AG04450 (cell line): Measurements from ENCODE around the gene NRDC. TPM values are rescaled to one million over a fixed set of nuclear protein-coding genes. Genes with fewer than 3 reads are reported as not detected.
A peak's percentile ranks its signal among the peaks of the same experiment; 100 is the strongest.

Source experiments
- CTCF ChIA-PET: fragments of 300-600, 350-600 bp; formaldehyde crosslinking; extraction: SDS; loops from one replicate; lab custom pipeline; 2022; ENCODE audit warnings: antibody characterized with exemption, inconsistent platforms; lab: Charles Lee
- POLR2A ChIA-PET: fragments of 350-600 bp; formaldehyde crosslinking; extraction: SDS; loops from one replicate; lab custom pipeline; 2021; ENCODE audit warnings: antibody characterized with exemption, inconsistent platforms; lab: Yijun Ruan, JAX
- DNase-seq: peaks from one replicate; pipeline ENCODE4 v3.0.0-alpha.2; 2011; ENCODE audit warnings: low read depth, low spot score
- H3K27ac ChIP-seq: one replicate; pipeline ENCODE4 v1.5.1; 2012; ENCODE audit warnings: low read depth, low read length, control low read depth
- H3K27me3 ChIP-seq: one replicate; pipeline ENCODE4 v1.6.0; 2012; ENCODE audit warnings: low read length; ENCODE audit not compliant: control insufficient read depth, insufficient read depth
- H3K4me3 ChIP-seq: 2 replicates; pipeline ENCODE4 v1.5.1; 2011; ENCODE audit warnings: mild to moderate bottlenecking, low read depth, low read length, control low read depth
- H3K9me3 ChIP-seq: 2 replicates; pipeline ENCODE4 v1.5.1; 2012; ENCODE audit warnings: low read length; ENCODE audit not compliant: control insufficient read depth, insufficient read depth
- polyA plus RNA-seq: library from polyadenylated mRNA; depleted of rRNA; stranded (reverse); fragments of >200 nt; gene quantifications from 2 replicates; pipeline ENCODE4 v1.2.3, GENCODE V29; 2011
- TF ChIP-seq, protein P1 (sequence below): IDR thresholded peaks from 2 replicates; pipeline ENCODE4 v1.5.1; 2011; ENCODE audit warnings: low read depth, low read length, control low read depth, inconsistent platforms

The NRDC gene
- polyA plus RNA-seq, 1 experiment = 172 TPM

DNA sequence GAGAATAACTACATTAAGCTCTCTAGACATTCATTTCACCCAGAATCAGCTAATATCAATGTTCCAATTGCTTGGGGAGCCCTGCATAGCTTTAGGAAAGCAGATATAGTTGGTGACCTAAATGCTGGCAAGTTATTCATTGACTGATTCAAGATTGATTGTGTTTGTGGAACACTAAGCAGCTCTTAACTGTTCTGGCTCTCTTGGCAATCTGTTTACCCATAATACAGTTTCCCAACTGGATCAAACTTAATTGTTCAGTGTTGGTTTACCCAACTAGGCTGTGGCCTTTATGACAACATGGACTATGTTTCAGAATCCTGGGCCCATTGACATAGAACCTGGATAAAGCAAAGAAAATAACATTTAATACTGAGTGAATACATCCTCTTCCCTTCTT lies 83.7 kb downstream of the NRDC start:
- H3K4me3 ChIP-seq = no peak overlapping the region
- H3K27me3 ChIP-seq = no peaks in the 10 kb centered on the region
- ChIA-PET POLR2A (no interaction called here), CTCF (no interaction called here)
- DNase-seq = no peak
- TF ChIP-seq, protein P1, sequence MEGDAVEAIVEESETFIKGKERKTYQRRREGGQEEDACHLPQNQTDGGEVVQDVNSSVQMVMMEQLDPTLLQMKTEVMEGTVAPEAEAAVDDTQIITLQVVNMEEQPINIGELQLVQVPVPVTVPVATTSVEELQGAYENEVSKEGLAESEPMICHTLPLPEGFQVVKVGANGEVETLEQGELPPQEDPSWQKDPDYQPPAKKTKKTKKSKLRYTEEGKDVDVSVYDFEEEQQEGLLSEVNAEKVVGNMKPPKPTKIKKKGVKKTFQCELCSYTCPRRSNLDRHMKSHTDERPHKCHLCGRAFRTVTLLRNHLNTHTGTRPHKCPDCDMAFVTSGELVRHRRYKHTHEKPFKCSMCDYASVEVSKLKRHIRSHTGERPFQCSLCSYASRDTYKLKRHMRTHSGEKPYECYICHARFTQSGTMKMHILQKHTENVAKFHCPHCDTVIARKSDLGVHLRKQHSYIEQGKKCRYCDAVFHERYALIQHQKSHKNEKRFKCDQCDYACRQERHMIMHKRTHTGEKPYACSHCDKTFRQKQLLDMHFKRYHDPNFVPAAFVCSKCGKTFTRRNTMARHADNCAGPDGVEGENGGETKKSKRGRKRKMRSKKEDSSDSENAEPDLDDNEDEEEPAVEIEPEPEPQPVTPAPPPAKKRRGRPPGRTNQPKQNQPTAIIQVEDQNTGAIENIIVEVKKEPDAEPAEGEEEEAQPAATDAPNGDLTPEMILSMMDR = no peak
- H3K27ac ChIP-seq = no peak overlapping the region
- no peaks in the 10 kb centered on the region for H3K9me3 ChIP-seq

DNA sequence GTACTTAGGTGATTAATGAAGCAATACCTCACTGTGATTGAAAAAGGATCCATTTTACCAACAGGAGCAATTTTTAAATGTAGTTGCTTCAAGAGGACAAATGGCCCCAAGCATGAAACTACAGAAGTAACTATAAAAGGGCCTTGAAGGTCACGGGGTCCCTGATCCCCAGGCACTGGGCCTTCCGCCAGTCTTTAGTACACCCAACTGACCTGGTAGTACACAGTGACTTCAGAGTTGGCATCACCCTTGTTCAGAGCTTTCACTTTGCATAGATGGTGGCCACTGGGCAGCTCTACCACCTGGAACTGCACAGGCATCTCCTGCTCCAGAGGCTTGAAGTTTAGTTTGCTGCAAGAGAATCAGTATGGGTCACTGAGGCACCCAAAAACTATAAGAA lies 84.3 kb downstream of the NRDC start:
- ChIA-PET POLR2A (no interaction called here), CTCF (no interaction called here)
- H3K9me3 ChIP-seq = no peaks in the 10 kb centered on the region
- DNase-seq = no peak
- no peak overlapping the region for H3K27ac ChIP-seq
- H3K27me3 ChIP-seq = no peaks in the 10 kb centered on the region
- TF ChIP-seq, protein P1 = no peak
- H3K4me3 ChIP-seq = no peak overlapping the region

DNA sequence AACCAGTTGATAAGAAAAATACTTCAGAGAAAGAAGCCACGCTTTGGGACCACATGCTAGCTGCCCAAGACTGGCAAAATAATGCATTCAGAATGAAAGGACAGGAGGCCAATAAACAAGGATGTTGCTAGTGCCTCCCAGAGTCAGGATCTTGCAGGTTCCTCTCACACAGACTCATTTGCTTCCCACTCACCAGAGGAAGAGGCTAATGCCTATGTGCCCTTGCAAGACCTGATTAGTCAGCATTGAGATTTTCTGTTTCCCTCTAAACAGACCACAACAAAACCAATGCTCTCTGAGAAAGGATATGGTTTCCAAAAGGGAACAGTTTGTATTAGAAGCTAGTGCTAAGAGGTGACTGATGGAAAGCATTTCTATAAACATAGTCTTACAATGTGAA lies 85.7 kb downstream of the NRDC start:
- TF ChIP-seq, protein P1 = peak; percentile 15; the same call in 1 of the 2 replicates
- peak overlapping the region; percentile 31 for H3K27ac ChIP-seq
- ChIA-PET POLR2A (no interaction called here), CTCF (no interaction called here)
- peak; percentile 50 for DNase-seq
- H3K4me3 ChIP-seq = no peak overlapping the region
- no peaks in the 10 kb centered on the region for H3K9me3 ChIP-seq
- H3K27me3 ChIP-seq = no peaks in the 10 kb centered on the region

DNA sequence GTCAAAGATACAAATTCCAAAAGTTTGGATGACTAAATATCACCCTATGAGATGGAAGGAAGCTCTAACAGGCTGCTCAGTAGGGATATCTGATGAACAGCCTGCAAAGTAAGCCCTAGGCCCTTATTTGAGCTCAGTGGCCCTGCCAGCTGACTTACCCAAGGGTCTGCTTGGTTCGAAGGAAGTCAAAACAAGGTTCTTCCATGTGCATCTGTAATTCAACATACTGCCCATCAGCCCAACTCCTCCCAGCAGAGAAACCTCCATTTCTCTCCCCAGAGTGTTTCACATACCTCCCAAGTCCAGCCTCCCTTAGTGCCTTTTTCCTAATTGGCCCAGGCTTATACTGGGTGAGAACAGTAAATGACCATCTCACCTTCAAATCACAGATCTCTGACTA lies 86.6 kb downstream of the NRDC start:
- H3K4me3 ChIP-seq = no peak overlapping the region
- no peak overlapping the region for H3K27ac ChIP-seq
- CTCF ChIA-PET = interaction anchor here (0.8 kb wide), 1 partner anchor 22 kb away, joined by 3 read pairs; no protein-coding TSS in a partner anchor
- no peaks in the 10 kb centered on the region for H3K9me3 ChIP-seq
- no peaks in the 10 kb centered on the region for H3K27me3 ChIP-seq
- POLR2A ChIA-PET = no interaction called here
- no peak for DNase-seq
- TF ChIP-seq, protein P1 = no peak

DNA sequence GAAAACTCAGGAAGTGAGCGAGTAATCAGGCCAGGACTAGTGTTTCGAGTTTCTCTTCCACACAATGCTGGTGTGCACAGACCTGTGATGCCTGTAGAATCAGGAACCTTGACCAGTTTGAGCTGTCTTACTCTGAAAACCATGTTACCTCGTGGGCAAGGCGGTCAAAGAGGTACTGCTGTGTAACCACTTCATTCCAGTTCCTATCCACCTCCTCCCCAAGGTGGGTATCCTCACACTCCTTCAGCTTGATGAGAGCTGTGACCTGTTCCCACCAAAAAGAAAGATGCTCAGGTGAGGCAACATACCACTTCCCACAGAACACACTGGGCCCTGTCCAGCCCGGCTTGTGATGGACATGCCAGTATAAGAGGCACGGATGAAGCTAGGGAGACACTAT lies 88.1 kb downstream of the NRDC start:
- Histone ChIP-seq H3K27me3 (no peaks in the 10 kb centered on the region), H3K27ac (no peak overlapping the region), H3K4me3 (no peak overlapping the region), H3K9me3 (no peaks in the 10 kb centered on the region)
- ChIA-PET POLR2A (no interaction called here), CTCF (interaction anchor here (0.6 kb wide), 1 partner anchor 213 kb away, joined by 3 read pairs; no protein-coding TSS in a partner anchor)
- DNase-seq = no peak
- TF ChIP-seq, protein P1 = no peak
